HEK293 (cell line): ENCODE results near the gene ZNF292.
A peak's percentile ranks its signal among the peaks of the same experiment; 100 is the strongest.
"Not testable (repeated sequence)": the region's sequence is repeated elsewhere in the genome, so short reads cannot be mapped to it uniquely, and the experiment has no call there.

Experiments
- CTCF ChIA-PET: fragments of 350-600 bp; formaldehyde crosslinking; extraction: SDS; loops from one replicate; lab custom pipeline; 2021; ENCODE audit warnings: antibody characterized with exemption; lab: Yijun Ruan, JAX
- POLR2A ChIA-PET: fragments of 300-600 bp; formaldehyde crosslinking; extraction: SDS; loops from one replicate; lab custom pipeline; 2020; ENCODE audit warnings: antibody characterized with exemption, inconsistent platforms; lab: Yijun Ruan, JAX
- H3K27ac ChIP-seq: fragments of 200-500 bp; sonication (Bioruptor generic); 2 replicates; pipeline ENCODE4 v1.5.1; 2014; ENCODE audit warnings: low read depth, low read length, control low read depth, inconsistent platforms; ENCODE audit errors: extremely low read depth
- H3K36me3 ChIP-seq, 2 experiments: fragments of 200-500 bp in 1 of 2; sonication (Bioruptor generic) in 1 of 2; 1 replicate in 1 of 2; 2 replicates in 1 of 2; pipeline ENCODE4 v1.5.1; 2014 to 2017; ENCODE audit warnings: inconsistent platforms in 2 of 2, low read length in 2 of 2; ENCODE audit not compliant: control insufficient read depth in 2 of 2, insufficient read depth in 1 of 2
- H3K4me1 ChIP-seq: fragments of 200-500 bp; sonication (Bioruptor generic); 2 replicates; pipeline ENCODE4 v1.5.1; 2014; ENCODE audit warnings: mild to moderate bottlenecking, low read length, inconsistent platforms; ENCODE audit not compliant: control insufficient read depth, insufficient read depth
- H3K4me3 ChIP-seq: 2 replicates; pipeline ENCODE4 v1.5.1; 2011; ENCODE audit warnings: low read depth, mild to moderate bottlenecking, control low read depth, low read length, moderate library complexity
- H3K9me3 ChIP-seq: fragments of 200-500 bp; sonication (Bioruptor generic); 2 replicates; pipeline ENCODE4 v1.5.1; 2014; ENCODE audit warnings: low read depth, low read length, inconsistent platforms; ENCODE audit not compliant: control insufficient read depth, insufficient read depth
- GLI2 ChIP-seq: fragments of 450-650 bp; formaldehyde crosslinking; IDR thresholded peaks from 2 replicates; pipeline ENCODE4; 2017; ENCODE audit warnings: missing biosample characterization, missing genetic modification characterization, low read depth, borderline replicate concordance
- KLF8 ChIP-seq: fragments of 450-650 bp; formaldehyde crosslinking; IDR thresholded peaks from 2 replicates; pipeline ENCODE4 v1.5.1; 2016; ENCODE audit warnings: missing biosample characterization, missing genetic modification characterization
- PRDM1 ChIP-seq: fragments of 450-650 bp; formaldehyde crosslinking; IDR thresholded peaks from 2 replicates; pipeline ENCODE4; 2016; ENCODE audit warnings: missing biosample characterization, missing genetic modification characterization
- REST ChIP-seq: fragments of 450-650 bp; formaldehyde crosslinking; IDR thresholded peaks from 2 replicates; pipeline ENCODE4 v1.5.1; 2016; ENCODE audit warnings: missing biosample characterization, missing genetic modification characterization
- ZNF132 ChIP-seq: fragments of 450-650 bp; formaldehyde crosslinking; IDR thresholded peaks from 2 replicates; pipeline ENCODE4 v1.5.1; 2017; ENCODE audit warnings: missing biosample characterization, missing genetic modification characterization, borderline replicate concordance
- ZNF140 ChIP-seq: fragments of 450-650 bp; formaldehyde crosslinking; IDR thresholded peaks from 2 replicates; pipeline ENCODE4 v1.5.1; 2016; ENCODE audit warnings: missing biosample characterization, missing genetic modification characterization
- ZNF157 ChIP-seq: fragments of 450-650 bp; formaldehyde crosslinking; IDR thresholded peaks from 2 replicates; pipeline ENCODE4 v1.5.1; 2016; ENCODE audit warnings: missing biosample characterization, missing genetic modification characterization
- ZNF248 ChIP-seq: fragments of 450-650 bp; formaldehyde crosslinking; IDR thresholded peaks from 2 replicates; pipeline ENCODE4 v1.5.1; 2017; ENCODE audit warnings: missing biosample characterization, missing genetic modification characterization
- ZNF266 ChIP-seq: fragments of 450-650 bp; formaldehyde crosslinking; IDR thresholded peaks from 2 replicates; pipeline ENCODE4 v1.5.1; 2016; ENCODE audit warnings: missing biosample characterization, missing genetic modification characterization, low read depth
- ZNF350 ChIP-seq: fragments of 450-650 bp; formaldehyde crosslinking; IDR thresholded peaks from 2 replicates; pipeline ENCODE4 v1.5.0; 2017; ENCODE audit warnings: missing biosample characterization, mild to moderate bottlenecking, missing genetic modification characterization
- ZNF362 ChIP-seq: fragments of 450-650 bp; formaldehyde crosslinking; IDR thresholded peaks from 2 replicates; pipeline ENCODE4 v1.5.1; 2016; ENCODE audit warnings: missing biosample characterization, missing genetic modification characterization
- ZNF394 ChIP-seq: fragments of 450-650 bp; formaldehyde crosslinking; IDR thresholded peaks from 2 replicates; pipeline ENCODE4 v1.5.1; 2016; ENCODE audit warnings: missing biosample characterization, missing genetic modification characterization, mild to moderate bottlenecking, moderate library complexity, borderline replicate concordance
- ZNF404 ChIP-seq: fragments of 450-650 bp; formaldehyde crosslinking; IDR thresholded peaks from 2 replicates; pipeline ENCODE4 v1.5.1; 2017; ENCODE audit warnings: missing biosample characterization, missing genetic modification characterization
- ZNF510 ChIP-seq: fragments of 450-650 bp; formaldehyde crosslinking; IDR thresholded peaks from 2 replicates; pipeline ENCODE4 v1.5.1; 2018; ENCODE audit warnings: mild to moderate bottlenecking, missing genetic modification characterization, missing biosample characterization; ENCODE audit not compliant: insufficient replicate concordance
- ZNF529 ChIP-seq: fragments of 450-650 bp; formaldehyde crosslinking; IDR thresholded peaks from 2 replicates; pipeline ENCODE4 v1.5.1; 2017; ENCODE audit warnings: missing genetic modification characterization, missing biosample characterization; ENCODE audit not compliant: insufficient replicate concordance
- ZNF560 ChIP-seq: fragments of 450-650 bp; formaldehyde crosslinking; IDR thresholded peaks from 2 replicates; pipeline ENCODE4 v1.5.1; 2017; ENCODE audit warnings: missing biosample characterization, missing genetic modification characterization, borderline replicate concordance
- ZNF623 ChIP-seq: fragments of 450-650 bp; formaldehyde crosslinking; IDR thresholded peaks from 2 replicates; pipeline ENCODE4 v1.5.1; 2016; ENCODE audit warnings: missing biosample characterization, missing genetic modification characterization
- ZNF626 ChIP-seq: fragments of 450-650 bp; sonication (Bioruptor Pico); formaldehyde crosslinking; IDR thresholded peaks from 2 replicates; pipeline ENCODE4 v1.5.1; 2018; ENCODE audit warnings: missing biosample characterization, missing genetic modification characterization, inconsistent platforms
- ZNF654 ChIP-seq: fragments of 450-650 bp; formaldehyde crosslinking; IDR thresholded peaks from 2 replicates; pipeline ENCODE4 v1.5.1; 2016; ENCODE audit warnings: low read depth, missing biosample characterization, missing genetic modification characterization
- ZNF830 ChIP-seq: fragments of 450-650 bp; IDR thresholded peaks from 2 replicates; pipeline ENCODE4 v1.5.0; 2018; ENCODE audit warnings: missing biosample characterization, missing genetic modification characterization, low read depth, mild to moderate bottlenecking, moderate library complexity
- TF ChIP-seq, protein P1 (sequence below): fragments of 450-650 bp; IDR thresholded peaks from 2 replicates; pipeline ENCODE4 v1.5.1; 2018; ENCODE audit warnings: missing biosample characterization, missing genetic modification characterization

The ZNF292 gene

GRCh38 chr6:87196275-87196842, 41.0 kb downstream of the ZNF292 start:
- POLR2A ChIA-PET = no interaction called here
- Histone ChIP-seq H3K27ac (no peak overlapping the region), H3K4me3 (no peak overlapping the region), H3K36me3 (no peaks in the 10 kb centered on the region), H3K9me3 (no peaks in the 10 kb centered on the region), H3K4me1 (no peaks in the 10 kb centered on the region)
- CTCF ChIA-PET = interaction anchor here (0.6 kb wide), 1 partner anchor 32 kb away, joined by 3 read pairs; no protein-coding TSS in a partner anchor
- TF ChIP-seq PRDM1 (peak; percentile 86), KLF8 (tag by site-specific recombination) (no peak)

DNA sequence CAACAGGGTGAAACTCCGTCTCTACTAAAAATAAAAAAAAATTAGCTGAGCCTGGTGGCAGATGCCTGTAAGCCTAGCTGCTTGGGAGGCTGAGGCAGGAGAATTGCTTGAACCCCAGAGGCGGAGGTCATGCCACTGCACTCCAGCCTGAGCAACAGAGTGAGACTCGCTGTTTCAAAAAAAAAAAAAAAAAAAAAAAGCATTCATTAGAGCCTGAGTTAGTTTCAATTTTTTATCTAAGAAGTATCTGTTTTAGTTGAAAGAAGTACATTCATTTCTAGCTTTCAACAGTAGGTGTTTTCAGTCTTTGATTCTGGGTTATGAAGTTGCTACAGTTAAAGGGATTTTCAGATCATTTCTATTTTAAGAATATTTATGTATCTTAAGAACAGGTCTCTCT, 42.2 kb downstream of the ZNF292 start:
- H3K9me3 ChIP-seq = no peaks in the 10 kb centered on the region
- no peak overlapping the region for H3K4me3 ChIP-seq
- H3K36me3 ChIP-seq = no peaks in the 10 kb centered on the region
- CTCF ChIA-PET = interaction anchor here (0.8 kb wide), 1 partner anchor 57 kb away, joined by 3 read pairs; no protein-coding TSS in a partner anchor
- no peak overlapping the region for H3K27ac ChIP-seq
- POLR2A ChIA-PET = no interaction called here
- no peak for TF ChIP-seq ZNF830 (tag by site-specific recombination)
- TF ChIP-seq ZNF362 = 0 out of 2 replicates have a peak, but pooled peaks have one; percentile 36
- no peak for TF ChIP-seq ZNF350 (tag by site-specific recombination)
- no peak for TF ChIP-seq ZNF626 (tag by site-specific recombination)
- no peak for TF ChIP-seq ZNF132 (tag by site-specific recombination)
- TF ChIP-seq ZNF157 (tag by site-specific recombination) = no peak
- TF ChIP-seq, protein P1, sequence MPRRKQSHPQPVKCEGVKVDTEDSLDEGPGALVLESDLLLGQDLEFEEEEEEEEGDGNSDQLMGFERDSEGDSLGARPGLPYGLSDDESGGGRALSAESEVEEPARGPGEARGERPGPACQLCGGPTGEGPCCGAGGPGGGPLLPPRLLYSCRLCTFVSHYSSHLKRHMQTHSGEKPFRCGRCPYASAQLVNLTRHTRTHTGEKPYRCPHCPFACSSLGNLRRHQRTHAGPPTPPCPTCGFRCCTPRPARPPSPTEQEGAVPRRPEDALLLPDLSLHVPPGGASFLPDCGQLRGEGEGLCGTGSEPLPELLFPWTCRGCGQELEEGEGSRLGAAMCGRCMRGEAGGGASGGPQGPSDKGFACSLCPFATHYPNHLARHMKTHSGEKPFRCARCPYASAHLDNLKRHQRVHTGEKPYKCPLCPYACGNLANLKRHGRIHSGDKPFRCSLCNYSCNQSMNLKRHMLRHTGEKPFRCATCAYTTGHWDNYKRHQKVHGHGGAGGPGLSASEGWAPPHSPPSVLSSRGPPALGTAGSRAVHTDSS = no peak
- no peak for TF ChIP-seq ZNF248 (tag by site-specific recombination)
- TF ChIP-seq, all 188 proteins: peak for 1
- no peaks in the 10 kb centered on the region for H3K4me1 ChIP-seq

- CTCF ChIA-PET = interaction anchor here (0.8 kb wide), 1 partner anchor 58 kb away, joined by 3 read pairs; no protein-coding TSS in a partner anchor
- H3K4me1 ChIP-seq, H3K4me3 ChIP-seq, H3K9me3 ChIP-seq, H3K36me3 ChIP-seq, H3K27ac ChIP-seq, POLR2A ChIA-PET: not testable (repeated sequence)
- TF ChIP-seq GLI2 (tag by site-specific recombination) (0 out of 2 replicates have a peak, but pooled peaks have one; percentile 12), ZNF140 (tag by site-specific recombination) (peak; percentile 82), ZNF404 (tag by site-specific recombination) (0 out of 2 replicates have a peak, but pooled peaks have one; percentile 29), ZNF560 (tag by site-specific recombination) (peak; percentile 40; the same call in 1 of the 2 replicates), ZNF510 (tag by site-specific recombination) (peak; percentile 90), ZNF654 (tag by site-specific recombination) (peak; percentile 23; the same call in 1 of the 2 replicates), ZNF623 (tag by site-specific recombination) (peak; percentile 67), REST (tag by site-specific recombination) (peak; percentile 66; the same call in 1 of the 2 replicates), ZNF394 (tag by site-specific recombination) (peak; percentile 91), ZNF529 (tag by site-specific recombination) (peak; percentile 18), ZNF266 (peak; percentile 76; the same call in 1 of the 2 replicates)
Observed at GRCh38 chr6:87198022-87198810, 42.9 kb downstream of the ZNF292 start.
